CD4-positive, alpha-beta T cell treated with Interleukin-17A for 1 hour (primary cell): ENCODE data around the gene LRRC4.

Experiments
- DNase-seq: peaks from one replicate; pipeline ENCODE4 v3.0.0-alpha.2; 2020

LRRC4 gene

GRCh38 chr7:128004623-128005022 is 26.6 kb downstream of the LRRC4 start:
- no peak for DNase-seq

GRCh38 chr7:128003787-128004186 is 27.4 kb downstream of the LRRC4 start:
- no peak for DNase-seq

- DNase-seq: no peak
Measured at GRCh38 chr7:128003167-128003566, 28.1 kb downstream of the LRRC4 start.

GRCh38 chr7:128000854-128001265 is 30.4 kb downstream of the LRRC4 start:
- no peak for DNase-seq

- no peak for DNase-seq
Measured at GRCh38 chr7:128000048-128000447, 31.2 kb downstream of the LRRC4 start.

GRCh38 chr7:127998671-127999070 is 32.6 kb downstream of the LRRC4 start:
- no peak for DNase-seq

- DNase-seq: no peak
Measured at GRCh38 chr7:127997226-127997922, 33.9 kb downstream of the LRRC4 start.

GRCh38 chr7:127996253-127997071 is 34.8 kb downstream of the LRRC4 start:
- no peak for DNase-seq

- DNase-seq: no peak
Measured at GRCh38 chr7:127995881-127996215, 35.4 kb downstream of the LRRC4 start.

- DNase-seq: no peak
Measured at GRCh38 chr7:127995156-127995880, 35.9 kb downstream of the LRRC4 start.

- DNase-seq: no peak
Measured at GRCh38 chr7:127993987-127994386, 37.2 kb downstream of the LRRC4 start.

- no peak for DNase-seq
Measured at GRCh38 chr7:127993317-127993716, 37.9 kb downstream of the LRRC4 start.

- no peak for DNase-seq
Measured at GRCh38 chr7:127988751-127989150, 42.5 kb downstream of the LRRC4 start.

- no peak for DNase-seq
Measured at GRCh38 chr7:127986581-127987521, 44.4 kb downstream of the LRRC4 start.

- DNase-seq: no peak
Measured at GRCh38 chr7:127983804-127984332, 47.4 kb downstream of the LRRC4 start.

GRCh38 chr7:127981965-127982364 is 49.3 kb downstream of the LRRC4 start:
- no peak for DNase-seq

GRCh38 chr7:127980901-127981300 is 50.3 kb downstream of the LRRC4 start:
- DNase-seq: no peak

- no peak for DNase-seq
Measured at GRCh38 chr7:127979728-127980126, 51.5 kb downstream of the LRRC4 start.

- DNase-seq: no peak
Measured at GRCh38 chr7:127979113-127979727, 52.0 kb downstream of the LRRC4 start.

GRCh38 chr7:127978421-127978820 is 52.8 kb downstream of the LRRC4 start:
- no peak for DNase-seq
